GM19467 (cell line): ENCODE measurements around the gene TMEM269.
"Not testable (repeated sequence)": the region's sequence is repeated elsewhere in the genome, so short reads cannot be mapped to it uniquely, and the experiment has no call there.

Source experiments
- ATAC-seq: cut with Tn5 transposase; IDR thresholded peaks from one replicate; pipeline ENCODE4 v1.9.1; 2021; ENCODE audit warnings: mild to moderate bottlenecking, moderate library complexity; ENCODE audit not compliant: unreplicated experiment

Gene TMEM269

DNA sequence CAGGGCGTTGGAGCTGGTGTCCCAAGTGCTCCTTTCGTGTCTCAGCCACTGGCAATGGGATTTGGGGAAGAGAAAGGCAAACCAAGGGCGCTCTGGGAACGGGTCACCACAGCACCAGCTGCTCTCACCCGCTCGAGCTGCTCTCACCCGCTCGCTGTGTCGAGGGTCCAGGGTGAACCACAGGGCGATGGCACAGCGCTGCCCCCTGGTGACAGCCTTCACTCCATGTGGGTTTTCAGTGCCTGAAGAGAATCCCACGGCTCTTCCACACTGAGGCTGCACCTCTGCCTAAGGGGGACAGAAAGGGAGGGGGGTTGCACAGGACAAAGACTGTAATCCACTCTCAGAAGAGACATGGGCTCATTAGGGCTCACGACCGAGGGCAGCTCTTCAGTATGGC is 37.7 kb upstream of the TMEM269 start:
- no peak for ATAC-seq

- no peak for ATAC-seq
Observed at GRCh38 chr1:42748021-42748420, 36.8 kb upstream of the TMEM269 start.

- ATAC-seq: no peak
Observed at GRCh38 chr1:42748461-42749410, 36.1 kb upstream of the TMEM269 start.

- ATAC-seq: no peak
Observed at GRCh38 chr1:42750041-42750440, 34.8 kb upstream of the TMEM269 start.

- ATAC-seq: not testable (repeated sequence)
Observed at GRCh38 chr1:42751511-42752070, 33.2 kb upstream of the TMEM269 start.

GRCh38 chr1:42752284-42752683 is 32.5 kb upstream of the TMEM269 start:
- no peak for ATAC-seq

- no peak for ATAC-seq
Observed at GRCh38 chr1:42753070-42753469, 31.7 kb upstream of the TMEM269 start.

- ATAC-seq: no peak
Observed at GRCh38 chr1:42756956-42757891, 27.6 kb upstream of the TMEM269 start.

- no peak for ATAC-seq
Observed at GRCh38 chr1:42757892-42758275, 26.9 kb upstream of the TMEM269 start.

DNA sequence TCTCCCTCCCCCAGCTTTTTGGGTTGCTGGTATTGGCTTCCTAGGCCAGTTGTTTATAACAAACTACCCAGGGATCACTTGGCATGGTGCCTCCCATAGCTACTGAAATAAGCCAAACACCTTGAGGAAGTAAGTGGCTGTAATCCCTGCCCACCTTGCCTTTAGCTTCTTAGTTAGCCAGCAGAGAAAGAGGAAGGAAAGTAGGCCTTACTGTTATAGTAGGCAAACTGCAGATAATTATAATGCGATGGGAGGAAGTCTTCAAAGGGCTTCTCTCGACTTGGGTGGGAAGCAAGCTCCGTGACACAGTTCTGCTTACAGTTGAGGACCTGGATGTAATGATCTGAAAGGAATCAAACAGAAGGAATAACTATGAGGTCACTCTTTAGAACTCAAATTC is 26.1 kb upstream of the TMEM269 start:
- no peak for ATAC-seq

DNA sequence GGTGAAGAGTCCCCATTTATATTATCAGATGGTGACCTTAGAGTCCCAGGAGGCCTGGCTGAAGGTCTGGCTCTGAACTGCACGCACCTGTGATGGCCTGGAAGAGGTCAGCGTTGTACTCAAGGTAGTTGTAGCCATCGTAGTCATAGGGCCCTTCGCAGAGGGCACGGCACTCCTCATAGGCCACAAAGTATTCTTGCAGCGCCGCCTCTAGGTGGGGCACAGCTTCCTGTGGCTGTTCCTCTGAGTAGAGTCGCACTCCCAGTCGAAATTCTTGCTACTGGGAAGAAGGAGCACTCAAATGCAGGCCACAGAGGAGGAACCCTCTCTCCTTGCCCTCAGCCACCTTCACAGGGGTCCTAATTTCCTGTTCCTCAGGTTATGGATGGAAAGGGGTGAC is 25.7 kb upstream of the TMEM269 start:
- no peak for ATAC-seq

DNA sequence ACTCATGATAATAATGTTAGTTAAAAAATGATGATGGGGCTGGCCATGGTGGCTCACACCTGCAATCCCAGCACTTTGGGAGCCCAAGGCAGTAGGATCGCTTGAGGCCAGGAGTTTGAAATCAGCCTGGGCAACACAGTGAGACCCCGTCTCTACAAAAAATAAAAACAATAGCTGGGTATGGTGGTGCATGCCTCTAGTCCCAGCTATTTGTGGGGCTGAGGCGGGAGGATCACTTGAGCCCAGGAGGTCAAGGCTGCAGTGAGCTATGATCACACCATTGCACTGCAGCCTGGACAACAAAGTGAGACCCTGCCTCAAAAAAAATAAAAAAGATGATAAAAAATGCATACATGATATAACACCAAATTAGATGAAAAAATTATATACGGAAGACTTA is 23.2 kb upstream of the TMEM269 start:
- ATAC-seq: no peak

DNA sequence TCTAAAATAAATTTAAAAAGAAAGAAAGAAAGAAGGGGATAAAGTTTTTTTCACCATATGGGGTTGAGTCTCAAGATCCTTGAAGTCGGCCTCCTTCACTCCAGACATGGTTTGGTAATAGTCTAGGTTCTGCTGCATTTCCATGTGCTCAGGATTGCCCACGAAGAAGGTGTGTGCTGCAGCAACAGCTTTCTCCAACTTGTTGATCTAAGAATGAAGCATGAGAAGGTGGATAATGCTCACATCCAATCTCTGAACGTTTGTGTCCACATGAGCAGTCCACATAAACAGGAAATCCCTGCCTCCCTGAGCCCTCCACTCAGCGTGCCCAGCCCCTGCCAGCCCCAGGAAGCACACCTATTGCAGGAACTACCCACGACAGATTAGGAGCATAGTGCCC is 22.5 kb upstream of the TMEM269 start:
- no peak for ATAC-seq

DNA sequence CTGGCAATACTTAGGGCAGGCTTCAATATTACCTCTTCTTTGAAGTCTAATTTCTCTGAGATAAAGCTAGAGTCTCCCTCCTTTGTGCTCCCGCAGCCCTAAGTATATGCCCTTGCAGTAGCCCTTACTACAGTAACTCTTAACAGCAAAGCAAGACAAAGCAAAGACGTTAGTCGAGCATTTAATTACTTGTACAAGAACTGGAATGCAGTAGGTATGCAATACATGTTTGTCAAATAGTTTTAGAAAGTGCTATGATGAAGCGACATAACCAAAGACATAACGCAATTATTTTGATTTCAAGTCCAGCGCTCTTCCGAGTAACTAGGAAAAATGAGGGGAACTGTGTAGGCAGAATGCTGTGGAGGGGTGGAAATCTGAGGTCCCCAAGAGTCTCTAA is 19.5 kb upstream of the TMEM269 start:
- ATAC-seq: no peak

- peak; percentile 24 for ATAC-seq
Observed at GRCh38 chr1:42765832-42766740, 18.7 kb upstream of the TMEM269 start.

GRCh38 chr1:42766741-42767509 is 17.9 kb upstream of the TMEM269 start, which contains the start of the genes C1orf50 and P3H1:
Gene C1orf50, plus strand, starts transcription at chr1:42767249. Its CDS starts 63 bp downstream, at chr1:42767312.
Gene P3H1, minus strand, starts transcription at chr1:42767028. Its CDS starts 57 bp downstream, at chr1:42766971.
- peak; percentile 92 for ATAC-seq

GRCh38 chr1:42767510-42768000 is 17.2 kb upstream of the TMEM269 start:
- peak; percentile 16 for ATAC-seq

GRCh38 chr1:42768172-42768571 is 16.6 kb upstream of the TMEM269 start:
- ATAC-seq: no peak

DNA sequence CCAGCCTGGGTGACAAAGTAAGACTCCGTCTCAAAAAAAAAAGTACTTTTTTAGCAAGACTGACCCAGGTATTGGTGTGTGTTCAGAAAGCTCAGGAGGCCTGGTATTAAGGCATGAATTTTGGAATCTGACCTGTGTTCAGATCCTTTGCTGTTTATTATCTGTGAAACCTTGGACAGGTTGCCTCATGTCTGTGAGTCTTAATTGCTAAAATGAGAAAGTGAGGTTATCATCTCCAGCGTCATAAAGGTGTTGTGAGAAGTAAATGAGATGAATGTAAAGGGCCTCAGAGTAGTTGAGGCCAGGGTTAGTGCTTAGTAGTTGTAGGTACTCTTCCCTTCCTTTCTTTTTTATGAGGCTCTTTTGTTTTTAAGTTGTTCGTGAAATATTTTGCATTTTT is 15.0 kb upstream of the TMEM269 start:
- no peak for ATAC-seq
